OCI-LY7 (cell line): ENCODE results near the gene CENPP. TPM values are rescaled to one million over a fixed set of nuclear protein-coding genes. Genes with fewer than 3 reads are reported as not detected.

ENCODE experiments used
- BruUV-seq: library from RNA; stranded (reverse); fragments of 400-500 nt; replicated peaks from 2 replicates; lab custom pipeline; 2021; lab: Mats Ljungman, UMichigan
- CTCF ChIA-PET: fragments of 300-600 bp; sonication (Branson Sonifier 250); formaldehyde crosslinking; loops from one replicate; lab custom pipeline; 2022; ENCODE audit warnings: antibody characterized with exemption; ENCODE audit not compliant: unreplicated experiment; lab: Charles Lee
- POLR2A ChIA-PET: fragments of 300-600 bp; sonication (Branson Sonifier 250); formaldehyde crosslinking; loops from one replicate; lab custom pipeline; 2022; ENCODE audit warnings: antibody characterized with exemption; lab: Charles Lee
- DNase-seq: peaks from one replicate; pipeline ENCODE4 v3.0.0-alpha.2; 2015; ENCODE audit warnings: low spot score
- H2AFZ ChIP-seq: fragments of 200-600 bp; sonication (generic), shearing (Covaris generic); 2 replicates; pipeline ENCODE4 v1.6.1; 2014; ENCODE audit warnings: mild to moderate bottlenecking, antibody characterized with exemption, low read length, moderate library complexity
- H3K27ac ChIP-seq: fragments of 200-600 bp; sonication (generic); 2 replicates; pipeline ENCODE4 v1.5.1; 2014; ENCODE audit warnings: mixed run types, low read depth, mild to moderate bottlenecking, moderate library complexity, low read length, inconsistent platforms; ENCODE audit not compliant: poor library complexity, severe bottlenecking
- H3K36me3 ChIP-seq: fragments of 200-600 bp; sonication (generic); 2 replicates; pipeline ENCODE4 v1.6.1; 2014; ENCODE audit warnings: mild to moderate bottlenecking, antibody characterized with exemption, low read length, moderate library complexity, mixed read lengths; ENCODE audit not compliant: insufficient read depth
- H3K4me1 ChIP-seq: fragments of 200-600 bp; sonication (generic); 2 replicates; pipeline ENCODE4 v1.5.1; 2014; ENCODE audit warnings: mild to moderate bottlenecking, low read length; ENCODE audit not compliant: insufficient read depth, poor library complexity, severe bottlenecking
- H3K4me2 ChIP-seq: fragments of 200-600 bp; sonication (generic); 2 replicates; pipeline ENCODE4 v1.6.1; 2014; ENCODE audit warnings: mild to moderate bottlenecking, low read length
- H3K4me3 ChIP-seq: fragments of 200-600 bp; sonication (generic); 2 replicates; pipeline ENCODE4 v1.5.1; 2014; ENCODE audit warnings: mild to moderate bottlenecking, low read depth, low read length; ENCODE audit not compliant: poor library complexity, severe bottlenecking
- H3K79me2 ChIP-seq: fragments of 200-600 bp; sonication (generic); 2 replicates; pipeline ENCODE4 v1.6.1; 2016; ENCODE audit warnings: low read depth, mild to moderate bottlenecking, low read length, moderate library complexity, mixed read lengths; ENCODE audit not compliant: insufficient read depth
- H3K9me2 ChIP-seq: fragments of 200-600 bp; sonication (generic); 2 replicates; pipeline ENCODE4 v1.6.1; 2016; ENCODE audit warnings: mild to moderate bottlenecking, low read length, mixed read lengths; ENCODE audit not compliant: insufficient read depth
- H3K9me3 ChIP-seq: fragments of 200-600 bp; sonication (generic); 2 replicates; pipeline ENCODE4 v1.6.1; 2014; ENCODE audit warnings: mild to moderate bottlenecking, mixed run types, low read length, mixed read lengths
- H4K20me1 ChIP-seq: fragments of 200-600 bp; sonication (generic); 2 replicates; pipeline ENCODE4 v1.6.1; 2014; ENCODE audit warnings: mild to moderate bottlenecking, antibody characterized with exemption, low read length, moderate library complexity, mixed read lengths; ENCODE audit not compliant: insufficient read depth
- CTCF ChIP-seq: fragments of 200-600 bp; sonication (generic); conservative IDR thresholded peaks from 2 replicates; pipeline ENCODE4 v1.5.1; 2014; ENCODE audit warnings: mild to moderate bottlenecking, antibody characterized with exemption, low read length, moderate library complexity, mixed read lengths
- EZH2phosphoT487 ChIP-seq: fragments of 200-600 bp; sonication (generic); IDR thresholded peaks from 2 replicates; pipeline ENCODE4 v1.6.1; 2018; ENCODE audit warnings: low read depth, borderline replicate concordance, mild to moderate bottlenecking, mixed run types, antibody characterized with exemption, low read length, moderate library complexity, mixed read lengths
- intact Hi-C: fragments of 100-400 bp; cut with micrococcal nuclease; formaldehyde crosslinking; loops from one replicate; pipeline ENCODE4 v1.10.0; 2022; ENCODE audit not compliant: unreplicated experiment
- total RNA-seq, 2 experiments: library from RNA; depleted of rRNA in 1 of 2; stranded (reverse); fragments of >200 nt in 1 of 2; shearing (Covaris generic) in 1 of 2; gene quantifications; 2 replicates each; pipeline ENCODE4 v1.2.3, GENCODE V29; 2014 to 2022

CENPP gene
- total RNA-seq, 2 experiments from 2014 or later = 25.4 to 30.9 TPM

GRCh38 chr9:92535940-92536850, 210.4 kb downstream of the CENPP start, which contains the start of gene ECM2:
ECM2 (minus strand) TSS chr9:92535990; CDS start chr9:92522866, 13,124 bp downstream.
- ChIA-PET CTCF (no interaction called here), POLR2A (interaction anchor here (0.6 kb wide), 1 partner anchor 324 kb away, joined by 3 read pairs; no protein-coding TSS in a partner anchor)
- H4K20me1 ChIP-seq = no peaks in the 10 kb centered on the region
- no peaks in the 10 kb centered on the region for H3K9me3 ChIP-seq
- no peaks in the 10 kb centered on the region for H3K79me2 ChIP-seq
- intact Hi-C loops = no loop called here
- no peaks in the 10 kb centered on the region for H3K9me2 ChIP-seq
- H3K36me3 ChIP-seq = no peaks in the 10 kb centered on the region
- H2AFZ ChIP-seq = no peak within 1 kb of the TSS
- no peak within 1 kb of the TSS for H3K27ac ChIP-seq
- BruUV-seq = no TSS peak
- no peak within 1 kb of the TSS for H3K4me3 ChIP-seq
- DNase-seq = no peak
- no peak for TF ChIP-seq CTCF
- H3K4me2 ChIP-seq = no peak within 1 kb of the TSS
- H3K4me1 ChIP-seq = no peaks in the 10 kb centered on the region

GRCh38 chr9:92538541-92538940, 212.8 kb downstream of the CENPP start:
- no peak overlapping the region for H2AFZ ChIP-seq
- H3K4me1 ChIP-seq = no peaks in the 10 kb centered on the region
- H3K4me2 ChIP-seq = no peak overlapping the region
- no TSS peak for BruUV-seq
- no peaks in the 10 kb centered on the region for H3K9me2 ChIP-seq
- no peaks in the 10 kb centered on the region for H3K79me2 ChIP-seq
- H3K27ac ChIP-seq = no peak overlapping the region
- intact Hi-C loops = no loop called here
- no peak for DNase-seq
- POLR2A ChIA-PET = interaction anchor here (0.7 to 1.2 kb wide), 2 partner anchors 8 to 14 kb away, joined by 3 read pairs; no protein-coding TSS in a partner anchor
- H3K9me3 ChIP-seq = no peaks in the 10 kb centered on the region
- TF ChIP-seq EZH2phosphoT487 (no peak), CTCF (no peak)
- no peaks in the 10 kb centered on the region for H4K20me1 ChIP-seq
- no peak overlapping the region for H3K4me3 ChIP-seq
- no peaks in the 10 kb centered on the region for H3K36me3 ChIP-seq
- CTCF ChIA-PET = no interaction called here

- ChIA-PET POLR2A (interaction anchor here (0.7 kb wide), 1 partner anchor 31 kb away, joined by 5 read pairs; no protein-coding TSS in a partner anchor), CTCF (no interaction called here)
- H3K4me1 ChIP-seq = no peaks in the 10 kb centered on the region
- no peaks in the 10 kb centered on the region for H3K9me3 ChIP-seq
- BruUV-seq = no TSS peak
- intact Hi-C loops = no loop called here
- no peak overlapping the region for H3K4me3 ChIP-seq
- no peaks in the 10 kb centered on the region for H4K20me1 ChIP-seq
- TF ChIP-seq EZH2phosphoT487 (no peak), CTCF (no peak)
- H3K27ac ChIP-seq = no peak overlapping the region
- no peak overlapping the region for H2AFZ ChIP-seq
- no peak overlapping the region for H3K4me2 ChIP-seq
- no peaks in the 10 kb centered on the region for H3K79me2 ChIP-seq
- H3K9me2 ChIP-seq = no peaks in the 10 kb centered on the region
- no peak for DNase-seq
- no peaks in the 10 kb centered on the region for H3K36me3 ChIP-seq
Observed at GRCh38 chr9:92543972-92544371, 218.2 kb downstream of the CENPP start.
